Activated T-cell treated with anti-CD3 and anti-CD28 coated beads for 4 hours (primary cell): Measurements from ENCODE around the gene POU2AF2.
"Not testable (repeated sequence)": the region's sequence is repeated elsewhere in the genome, so short reads cannot be mapped to it uniquely, and the experiment has no call there.

Experiments
- DNase-seq: peaks from one replicate; pipeline ENCODE4 v3.0.0-alpha.2; 2020

The POU2AF2 gene

GRCh38 chr11:111245425-111245824 is at the start of gene POU2AF2:
Gene POU2AF2 (plus strand): TSS chr11:111245725. CDS start chr11:111245854, 129 bp downstream.
- DNase-seq, result no peak

GRCh38 chr11:111200010-111200534 is 45.5 kb upstream of the POU2AF2 start:
- DNase-seq, result no peak

- DNase-seq, result no peak
Measured at GRCh38 chr11:111204211-111204610, 41.3 kb upstream of the POU2AF2 start.

DNA sequence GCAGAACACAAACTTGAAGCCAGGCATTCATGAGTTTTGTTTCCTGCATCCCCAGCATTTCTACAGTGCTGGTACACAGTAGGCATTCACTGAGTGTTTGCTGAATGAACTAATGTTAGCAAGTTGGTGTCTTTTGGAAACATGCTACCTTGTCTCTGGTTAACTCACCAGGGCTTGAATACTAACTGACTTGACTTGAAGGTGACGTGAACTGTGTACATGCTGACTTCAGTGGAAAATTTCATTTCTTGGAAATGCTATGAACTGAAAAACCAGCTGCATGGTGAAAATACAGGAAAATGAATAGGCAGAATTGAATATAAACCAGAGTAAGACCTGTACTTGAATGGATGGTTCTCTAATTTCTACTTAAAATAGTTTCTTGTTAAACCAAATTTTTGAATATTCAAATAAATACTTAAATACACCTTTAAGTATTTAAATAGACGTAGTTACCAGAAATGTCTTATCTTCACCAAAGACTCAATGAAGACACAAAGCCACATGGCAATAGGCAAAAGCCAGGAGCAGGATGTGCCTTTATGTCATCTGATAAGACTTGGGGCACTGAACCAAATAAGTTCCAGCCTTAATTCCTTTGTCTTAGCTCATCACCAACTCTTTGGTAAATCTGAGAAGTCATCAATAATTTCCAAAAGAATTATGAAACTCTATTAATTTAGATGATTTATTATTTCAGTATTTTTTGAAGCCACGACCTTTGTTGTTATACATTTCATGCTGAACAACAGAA is 39.7 kb upstream of the POU2AF2 start:
- no peak for DNase-seq

GRCh38 chr11:111206472-111206871 is 39.1 kb upstream of the POU2AF2 start:
- DNase-seq, result no peak

DNA sequence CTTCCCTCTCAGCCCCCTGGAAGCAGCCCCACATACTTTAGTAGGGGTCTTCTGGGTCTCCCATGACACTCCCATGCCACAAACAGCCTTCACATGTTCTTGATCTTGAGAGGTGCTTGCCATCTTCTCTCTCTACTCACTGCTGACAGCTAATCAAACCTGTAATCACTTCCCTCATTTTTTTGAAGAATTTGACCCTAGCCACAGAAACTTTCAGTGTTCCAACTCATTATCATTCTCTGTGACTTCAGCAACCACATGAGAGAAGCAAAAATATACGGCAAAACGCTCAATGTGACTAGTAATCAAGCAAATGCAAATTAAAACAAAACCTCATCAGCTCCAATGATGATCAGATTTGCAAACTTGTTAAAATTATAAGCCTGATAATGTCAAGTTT is 38.3 kb upstream of the POU2AF2 start:
- no peak for DNase-seq

- no peak for DNase-seq
Measured at GRCh38 chr11:111209543-111210355, 35.8 kb upstream of the POU2AF2 start.

DNA sequence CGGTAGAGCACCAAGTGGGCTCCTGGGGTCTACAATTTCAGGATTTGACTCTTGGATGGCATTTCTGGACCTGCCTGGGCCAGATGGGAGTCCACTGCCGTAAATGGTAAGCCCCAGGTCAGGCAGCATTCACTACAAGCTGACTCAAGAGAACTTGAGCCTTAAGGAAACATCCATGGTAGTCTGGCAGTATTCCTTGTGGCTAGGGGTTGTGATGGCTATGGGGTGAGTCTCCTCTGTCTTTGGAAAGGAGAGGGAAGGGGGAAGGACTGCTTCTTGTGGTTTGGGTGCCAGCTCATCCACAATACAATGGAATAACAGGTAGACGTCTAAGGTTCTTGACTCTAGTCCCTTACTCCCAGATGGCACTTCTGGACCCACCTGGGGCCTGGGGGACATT is 32.3 kb upstream of the POU2AF2 start:
- DNase-seq, result no peak

- no peak for DNase-seq
Measured at GRCh38 chr11:111220721-111221120, 24.8 kb upstream of the POU2AF2 start.

- DNase-seq, result no peak
Measured at GRCh38 chr11:111221208-111221607, 24.3 kb upstream of the POU2AF2 start.

DNA sequence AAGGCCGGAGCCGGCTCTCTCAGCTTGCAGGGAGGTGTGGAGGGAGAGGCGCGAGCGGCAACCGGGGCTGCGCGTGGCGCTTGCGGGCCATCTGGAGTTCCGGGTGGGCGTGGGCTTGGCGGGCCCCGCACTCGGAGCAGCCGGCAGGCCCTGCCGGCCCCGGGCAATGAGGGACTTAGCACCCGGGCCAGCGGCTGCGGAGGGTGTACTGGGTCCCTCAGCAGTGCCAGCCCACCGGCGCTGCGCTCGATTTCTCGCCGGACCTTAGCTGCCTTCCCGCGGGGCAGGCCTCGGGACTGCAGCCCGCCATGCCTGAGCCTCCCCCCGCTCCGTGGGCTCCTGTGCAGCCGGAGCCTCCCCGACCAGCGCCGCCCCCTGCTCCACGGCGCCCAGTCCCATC is 23.6 kb upstream of the POU2AF2 start:
- DNase-seq, result not testable (repeated sequence)

DNA sequence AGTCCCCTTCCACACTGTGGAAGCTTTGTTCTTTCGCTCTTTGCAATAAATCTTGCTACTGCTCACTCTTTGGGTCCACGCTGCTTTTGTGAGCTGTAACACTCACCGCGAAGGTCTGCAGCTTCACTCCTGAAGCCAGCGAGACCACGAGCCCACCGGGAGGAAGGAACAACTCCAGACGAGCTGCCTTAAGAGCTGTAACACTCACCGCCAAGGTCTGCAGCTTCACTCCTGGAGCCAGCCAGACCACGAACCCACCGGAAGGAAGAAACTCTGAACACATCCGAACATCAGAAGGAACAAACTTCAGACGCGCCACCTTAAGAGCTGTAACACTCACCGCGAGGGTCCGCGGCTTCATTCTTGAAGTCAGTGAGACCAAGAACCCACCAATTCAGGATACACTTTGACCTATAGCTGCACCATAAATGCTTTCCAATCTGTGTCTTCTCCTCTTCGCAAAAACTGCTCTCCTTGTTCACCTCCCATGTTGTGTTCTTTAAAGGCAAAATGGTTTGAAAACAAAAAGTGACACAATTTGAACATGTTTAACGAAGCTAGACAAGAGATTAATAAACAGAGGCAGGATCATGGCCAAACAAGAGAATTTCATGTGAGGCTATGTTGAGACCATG is 22.6 kb upstream of the POU2AF2 start:
- not testable (repeated sequence) for DNase-seq

DNA sequence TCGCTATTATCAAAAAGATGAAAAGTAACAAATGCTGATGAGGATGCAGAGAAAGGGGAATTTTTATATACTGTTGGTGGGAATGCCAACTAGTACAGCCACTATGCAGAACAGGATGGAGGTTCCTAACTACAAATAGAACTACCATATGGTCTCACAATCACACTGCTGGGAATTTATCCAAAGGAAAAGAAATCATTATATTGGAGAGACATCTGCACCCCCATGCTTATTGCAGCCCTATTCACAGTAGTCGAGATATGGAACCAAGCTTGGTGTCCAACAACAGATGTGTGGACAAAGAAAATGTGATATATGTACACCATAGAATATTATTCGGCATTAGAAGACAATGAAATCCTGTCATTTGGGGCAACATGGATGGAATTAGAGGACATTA is 19.6 kb upstream of the POU2AF2 start:
- no peak for DNase-seq

DNA sequence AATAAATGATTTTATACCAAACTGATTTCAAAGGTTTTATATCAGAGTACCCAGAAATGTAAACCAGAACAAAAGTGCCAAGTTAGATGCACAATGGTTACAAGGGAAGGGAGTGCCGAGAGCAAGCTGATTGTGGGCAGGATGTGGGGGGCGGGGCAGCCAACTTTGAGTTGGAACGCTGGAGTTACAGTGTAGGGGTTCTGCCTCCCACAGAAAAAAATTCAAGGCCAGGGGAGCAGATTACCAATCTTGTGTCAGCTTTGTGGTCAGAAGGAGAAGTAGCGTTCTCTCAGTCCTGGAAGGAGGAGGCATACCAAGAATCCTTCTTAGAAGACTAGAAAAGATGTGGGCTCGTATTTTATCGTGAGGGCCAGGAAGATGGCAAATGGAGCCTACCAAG is 15.9 kb upstream of the POU2AF2 start:
- no peak for DNase-seq

DNA sequence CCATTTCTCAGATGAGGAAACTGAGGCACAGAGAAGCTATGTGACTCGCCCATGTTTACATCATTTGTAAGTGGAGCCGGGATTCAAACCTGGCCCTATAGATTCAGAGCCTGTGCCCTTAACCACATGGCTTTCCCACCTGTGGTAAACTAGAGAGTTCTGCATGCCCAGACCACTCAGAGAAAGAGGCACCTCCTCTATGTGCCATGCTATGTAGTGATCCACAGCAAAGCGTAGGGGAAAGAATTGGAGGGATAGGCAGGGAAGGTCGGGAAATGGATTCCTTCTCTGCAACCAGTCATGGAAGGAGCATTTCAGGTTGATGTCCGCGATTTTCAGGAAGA is 15.4 kb upstream of the POU2AF2 start:
- no peak for DNase-seq

DNA sequence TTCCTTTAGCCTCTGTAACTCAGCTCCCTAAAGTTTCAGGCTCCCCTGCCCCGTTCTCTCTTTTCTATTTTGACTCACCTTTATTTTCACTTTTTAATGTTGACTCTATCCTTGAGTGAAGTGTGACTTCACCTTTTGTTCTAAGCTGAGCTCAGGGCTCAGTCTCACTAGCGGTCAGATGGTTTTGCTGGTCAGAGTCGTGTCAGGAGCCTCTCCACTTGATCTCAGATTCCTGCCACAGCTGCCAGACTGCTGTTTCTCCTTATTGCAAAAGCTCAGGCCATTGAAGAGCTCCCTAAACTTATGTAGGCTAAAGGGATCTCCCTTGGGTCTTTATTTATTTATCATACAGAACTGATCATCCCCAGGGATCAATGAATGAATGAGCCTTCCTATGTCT is 13.7 kb upstream of the POU2AF2 start:
- no peak for DNase-seq

DNA sequence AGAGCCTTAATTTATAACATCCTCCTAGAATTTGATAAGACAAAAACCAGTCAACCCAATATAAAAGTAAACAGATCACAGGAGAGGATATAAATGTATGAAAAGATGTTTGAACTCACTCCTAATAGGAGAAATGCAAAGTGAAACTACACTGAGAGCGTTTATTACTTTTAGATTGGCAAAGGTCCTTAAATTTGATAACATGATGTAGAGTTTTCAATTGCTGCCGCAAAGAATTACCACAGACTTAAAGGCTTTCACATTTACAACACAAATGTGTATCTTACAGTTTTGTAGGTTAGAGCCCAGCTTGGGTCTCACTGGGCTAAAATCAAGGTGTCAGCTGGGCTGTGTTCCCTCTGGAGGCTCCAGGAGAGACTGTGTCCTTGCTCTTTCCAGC is 9.1 kb upstream of the POU2AF2 start:
- DNase-seq, result no peak

DNA sequence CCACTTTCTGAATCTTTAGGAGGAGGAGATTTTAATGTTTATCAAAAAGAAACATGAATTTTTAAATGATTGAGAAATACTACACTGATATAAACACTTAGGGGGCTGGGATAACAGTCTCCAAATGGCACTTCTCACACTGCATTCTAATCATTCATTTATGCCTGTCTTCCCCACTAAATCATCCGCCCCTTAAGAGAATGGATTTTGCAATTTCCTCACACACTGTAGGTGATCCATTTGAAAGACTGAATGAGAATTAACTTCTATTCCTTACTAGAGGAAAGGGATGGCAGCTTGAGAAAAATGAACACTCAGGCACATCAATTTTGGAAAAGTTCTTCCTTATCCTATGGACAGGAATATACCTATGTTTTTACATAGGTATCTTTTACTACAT is 7.6 kb upstream of the POU2AF2 start:
- DNase-seq, result no peak

DNA sequence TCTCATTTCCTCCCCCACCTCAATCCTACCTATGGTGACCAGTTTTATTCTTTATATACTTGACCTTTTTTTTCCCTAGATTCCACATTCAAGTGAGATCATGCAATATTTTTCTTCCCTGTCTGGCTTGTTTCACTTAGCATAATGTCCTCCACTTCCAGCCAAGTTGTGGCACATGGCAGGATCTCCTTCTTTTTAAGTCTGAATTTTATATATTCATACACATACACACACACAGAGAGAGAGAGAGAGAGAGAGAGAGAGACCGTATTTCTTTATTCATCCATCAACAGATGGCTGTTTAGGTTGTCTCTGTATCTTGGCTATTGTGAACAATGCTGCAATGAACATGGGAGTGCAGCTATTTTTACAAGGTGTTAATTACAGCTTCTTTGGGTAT is 1.4 kb downstream of the POU2AF2 start:
- no peak for DNase-seq

GRCh38 chr11:111250936-111251335 is 5.4 kb downstream of the POU2AF2 start:
- DNase-seq, result no peak

DNA sequence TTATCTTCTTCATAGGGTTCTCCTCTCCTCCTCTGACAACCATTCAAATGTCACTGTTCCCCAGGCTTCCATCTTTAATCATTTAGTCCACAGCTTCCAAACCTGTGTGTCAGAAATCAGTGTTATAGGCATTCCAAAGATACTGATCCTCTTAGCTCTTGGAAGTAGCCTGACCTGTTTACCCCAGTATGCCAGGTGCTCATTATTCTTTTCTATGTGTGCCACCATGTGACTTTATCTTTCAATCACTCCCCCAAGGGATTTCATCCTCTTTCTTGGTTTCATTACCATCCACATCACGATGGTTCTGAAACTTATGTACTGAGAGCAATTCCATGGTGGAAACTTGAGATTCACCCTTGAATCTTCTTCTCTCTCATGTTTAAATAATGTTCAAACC is 7.6 kb downstream of the POU2AF2 start:
- DNase-seq, result no peak

GRCh38 chr11:111253630-111254029 is 8.1 kb downstream of the POU2AF2 start:
- no peak for DNase-seq

DNA sequence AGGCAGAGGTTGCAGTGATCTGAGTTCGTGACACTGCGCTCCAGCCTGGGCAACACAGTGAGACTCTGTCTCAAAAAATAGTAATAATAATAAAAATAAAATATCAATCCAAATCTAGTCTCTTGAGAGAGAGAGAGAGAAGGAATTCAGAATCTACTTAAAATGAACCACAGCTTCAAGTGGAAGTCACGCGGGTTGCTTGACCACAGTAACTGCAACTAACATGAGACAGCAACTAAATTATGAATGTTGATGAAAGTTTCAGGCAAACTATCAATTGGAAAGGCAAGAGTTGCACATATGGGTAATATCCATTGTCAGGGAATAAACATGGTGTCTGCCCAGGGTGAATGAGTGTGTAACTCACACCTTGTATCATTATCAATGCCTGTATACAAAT is 12.5 kb downstream of the POU2AF2 start:
- no peak for DNase-seq

DNA sequence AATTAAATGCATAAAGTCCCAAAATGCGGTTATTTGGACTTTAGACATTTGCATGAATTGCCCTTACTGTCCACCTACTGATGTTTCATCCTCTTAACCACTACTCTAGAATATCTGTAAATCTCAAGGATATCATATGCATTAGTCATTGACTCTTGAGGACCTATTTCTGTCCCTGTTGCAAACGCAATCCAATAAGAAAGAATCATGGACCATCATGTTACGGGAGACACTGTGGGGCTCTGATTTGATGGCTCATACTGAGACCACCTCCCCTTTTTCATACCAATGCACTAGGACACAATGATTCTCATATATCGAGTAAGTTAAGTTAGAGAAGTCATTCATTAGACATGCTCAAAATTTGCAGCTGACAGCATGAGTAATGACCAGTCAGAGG is 14.4 kb downstream of the POU2AF2 start:
- no peak for DNase-seq
